ENCODE results near the gene ARL5A.

The ARL5A gene

GRCh38 chr2:151760139-151760650 is 68.0 kb downstream of the ARL5A start:
- H3K4me3 ChIP-seq (ENCODE audit: control insufficient read depth, low read depth, low read length), result no peak overlapping the region
- no peak for TF ChIP-seq CTCF (conservative IDR thresholded peaks at IDR 0.05; ENCODE audit: control insufficient read depth, insufficient read depth, low read depth, low read length)
- DNase-seq (ENCODE audit: low read depth), result peak; percentile 45

- TF ChIP-seq CTCF (conservative IDR thresholded peaks at IDR 0.05; ENCODE audit: control insufficient read depth, insufficient read depth, low read depth, low read length), result no peak
- H3K4me3 ChIP-seq (ENCODE audit: control insufficient read depth, low read depth, low read length), result no peak overlapping the region
- DNase-seq (ENCODE audit: low read depth), result no peak
Measured at GRCh38 chr2:151758744-151759143, 69.5 kb downstream of the ARL5A start.

GRCh38 chr2:151757861-151758260 is 70.4 kb downstream of the ARL5A start:
- TF ChIP-seq CTCF (conservative IDR thresholded peaks at IDR 0.05; ENCODE audit: control insufficient read depth, insufficient read depth, low read depth, low read length), result no peak
- DNase-seq (ENCODE audit: low read depth), result peak; percentile 50
- H3K4me3 ChIP-seq (ENCODE audit: control insufficient read depth, low read depth, low read length), result no peak overlapping the region

- H3K4me3 ChIP-seq (ENCODE audit: control insufficient read depth, low read depth, low read length), result no peak overlapping the region
- no peak for DNase-seq (ENCODE audit: low read depth)
- TF ChIP-seq CTCF (conservative IDR thresholded peaks at IDR 0.05; ENCODE audit: control insufficient read depth, insufficient read depth, low read depth, low read length), result no peak
Measured at GRCh38 chr2:151756820-151757219, 71.4 kb downstream of the ARL5A start.

- TF ChIP-seq CTCF (conservative IDR thresholded peaks at IDR 0.05; ENCODE audit: control insufficient read depth, insufficient read depth, low read depth, low read length), result no peak
- no peak for DNase-seq (ENCODE audit: low read depth)
- H3K4me3 ChIP-seq (ENCODE audit: control insufficient read depth, low read depth, low read length), result no peak overlapping the region
Measured at GRCh38 chr2:151754253-151754897, 73.8 kb downstream of the ARL5A start.

GRCh38 chr2:151753540-151753939 is 74.7 kb downstream of the ARL5A start:
- no peak for DNase-seq (ENCODE audit: low read depth)
- TF ChIP-seq CTCF (conservative IDR thresholded peaks at IDR 0.05; ENCODE audit: control insufficient read depth, insufficient read depth, low read depth, low read length), result no peak

More at GRCh38 chr2:151753540-151753939, 74.7 kb downstream of the ARL5A start:
- H3K4me3 ChIP-seq (ENCODE audit: control insufficient read depth, low read depth, low read length), result no peak overlapping the region
